Measurements from ENCODE around the gene ZBTB3. TPM values are rescaled to one million over a fixed set of nuclear protein-coding genes. Genes with fewer than 3 reads are reported as not detected.
"Not testable (repeated sequence)": the region's sequence is repeated elsewhere in the genome, so short reads cannot be mapped to it uniquely, and the experiment has no call there.

The ZBTB3 gene
- total RNA-seq, 2 donors from 2014 or later: 7.4 to 9.1 TPM

DNA sequence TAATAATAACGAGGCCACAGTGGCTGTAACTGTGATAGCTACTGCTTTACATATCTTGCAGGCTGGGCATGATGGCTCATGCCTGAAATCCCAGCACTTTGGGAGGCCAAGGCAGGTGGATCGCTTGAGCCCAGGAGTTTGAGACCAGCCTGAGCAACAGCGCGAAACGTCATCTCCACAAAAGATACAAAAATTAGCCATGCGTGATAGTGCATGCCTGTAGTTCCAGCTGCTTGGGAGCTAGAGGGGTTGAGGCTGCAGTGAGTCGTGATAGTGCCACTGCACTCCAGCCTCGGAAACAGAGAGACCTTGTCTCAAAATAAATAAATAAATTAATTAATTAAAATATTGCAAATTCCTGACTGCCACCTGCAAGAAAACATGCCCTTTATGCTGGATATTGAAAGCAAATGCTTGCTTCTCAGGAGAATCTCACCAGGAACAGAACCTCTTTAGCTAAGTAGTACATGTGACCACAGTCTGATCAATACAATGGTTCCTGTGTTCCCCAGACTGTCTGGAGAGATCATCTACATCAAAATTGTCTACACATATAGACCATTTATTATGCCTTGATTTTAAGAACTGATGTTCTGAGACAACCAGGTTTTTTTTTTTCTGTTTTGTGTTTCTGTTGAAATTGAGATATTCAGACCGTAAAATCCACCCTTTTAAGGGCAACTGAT is 6.3 kb downstream of the ZBTB3 start:
- Mint-ChIP-seq H3K4me3 (no peak overlapping the region), H3K36me3 (ENCODE audit: low read depth) (no peaks in the 10 kb centered on the region), H3K27me3 (no peaks in the 10 kb centered on the region), H3K27ac (no peak overlapping the region), H3K4me1 (peaks cover 8% of the 10 kb centered on the region)
- ATAC-seq: no peak
- DNase-seq: no peak
- H3K9me3 ChIP-seq (ENCODE audit: control insufficient read depth, low read length, poor library complexity, severe bottlenecking): no peaks in the 10 kb centered on the region

DNA sequence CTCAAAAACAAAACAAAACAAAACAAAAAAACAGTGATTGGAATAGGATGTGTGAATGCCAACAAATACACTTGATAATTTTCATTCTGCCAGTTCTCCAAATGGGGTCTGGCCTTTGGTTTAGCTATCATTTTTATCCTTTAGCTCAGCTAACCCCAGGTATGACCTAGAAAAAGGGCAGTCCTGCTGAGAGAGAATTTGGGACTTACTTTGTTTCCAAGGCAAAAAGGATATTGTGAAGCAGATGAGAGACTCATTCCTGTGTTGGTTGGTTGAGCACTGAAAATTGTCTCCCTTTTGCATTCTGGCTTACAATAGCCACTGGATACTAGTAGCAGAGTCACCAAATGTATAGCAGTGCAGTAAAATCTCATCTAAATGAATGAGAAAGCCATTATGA is 16.8 kb downstream of the ZBTB3 start:
- H3K27ac Mint-ChIP-seq: no peak overlapping the region
- no peaks in the 10 kb centered on the region for H3K36me3 Mint-ChIP-seq (ENCODE audit: low read depth)
- H3K4me3 Mint-ChIP-seq: no peak overlapping the region
- ATAC-seq (no peak), DNase-seq (no peak)
- no peaks in the 10 kb centered on the region for H3K27me3 Mint-ChIP-seq
- H3K4me1 Mint-ChIP-seq: peaks cover 4% of the 10 kb centered on the region
- H3K9me3 ChIP-seq (ENCODE audit: control insufficient read depth, low read length, poor library complexity, severe bottlenecking): no peaks in the 10 kb centered on the region

DNA sequence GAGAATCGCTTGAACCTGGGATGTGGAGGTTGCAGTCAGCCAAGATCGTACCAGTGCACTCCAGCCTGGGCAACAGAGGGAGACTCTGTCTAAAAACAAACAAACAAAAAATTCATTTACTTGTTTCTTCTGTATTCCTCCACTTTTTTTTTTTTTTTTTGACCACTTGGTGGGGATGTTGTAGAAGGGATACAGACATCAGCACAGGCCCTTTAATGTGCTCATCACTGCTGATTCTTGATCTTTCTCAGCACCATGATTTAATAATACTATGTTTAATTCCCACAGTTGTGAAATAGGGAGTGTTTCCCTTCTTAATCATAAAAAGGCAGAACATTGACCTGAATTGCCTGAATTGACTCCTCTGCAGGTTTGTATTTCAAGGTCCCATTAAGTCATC is 21.1 kb downstream of the ZBTB3 start:
- no peaks in the 10 kb centered on the region for H3K9me3 ChIP-seq (ENCODE audit: control insufficient read depth, low read length, poor library complexity, severe bottlenecking)
- no peak for ATAC-seq
- no peak for DNase-seq
- Mint-ChIP-seq H3K36me3 (ENCODE audit: low read depth) (no peaks in the 10 kb centered on the region), H3K27ac (no peak overlapping the region), H3K27me3 (no peaks in the 10 kb centered on the region), H3K4me1 (peaks cover 16% of the 10 kb centered on the region), H3K4me3 (no peak overlapping the region)

DNA sequence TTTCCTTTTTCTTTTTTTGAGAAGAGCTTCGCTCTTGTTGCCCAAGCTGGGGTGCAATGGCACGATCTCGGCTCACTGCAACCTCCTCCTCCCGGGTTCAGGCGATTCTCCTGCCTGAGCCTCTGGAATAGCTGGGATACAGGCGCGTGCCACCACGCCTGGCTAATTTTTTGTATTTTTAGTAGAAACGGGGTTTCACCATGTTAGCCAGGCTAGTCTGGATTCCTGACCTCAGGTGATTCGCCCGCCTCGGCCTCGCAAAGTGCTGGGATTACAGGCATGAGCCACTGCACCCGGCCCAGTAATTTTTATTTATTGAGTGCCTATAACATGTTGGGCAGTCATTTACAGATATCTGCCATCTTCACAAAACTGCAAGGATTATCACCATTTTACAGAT is 23.9 kb downstream of the ZBTB3 start:
- H3K27ac Mint-ChIP-seq: peak overlapping the region; percentile 98
- H3K4me3 Mint-ChIP-seq: peak overlapping the region; percentile 96
- not testable (repeated sequence) for DNase-seq; H3K27me3 Mint-ChIP-seq; ATAC-seq; H3K9me3 ChIP-seq (ENCODE audit: control insufficient read depth, low read length, poor library complexity, severe bottlenecking); H3K36me3 Mint-ChIP-seq (ENCODE audit: low read depth)
- peaks cover 29% of the 10 kb centered on the region for H3K4me1 Mint-ChIP-seq

DNA sequence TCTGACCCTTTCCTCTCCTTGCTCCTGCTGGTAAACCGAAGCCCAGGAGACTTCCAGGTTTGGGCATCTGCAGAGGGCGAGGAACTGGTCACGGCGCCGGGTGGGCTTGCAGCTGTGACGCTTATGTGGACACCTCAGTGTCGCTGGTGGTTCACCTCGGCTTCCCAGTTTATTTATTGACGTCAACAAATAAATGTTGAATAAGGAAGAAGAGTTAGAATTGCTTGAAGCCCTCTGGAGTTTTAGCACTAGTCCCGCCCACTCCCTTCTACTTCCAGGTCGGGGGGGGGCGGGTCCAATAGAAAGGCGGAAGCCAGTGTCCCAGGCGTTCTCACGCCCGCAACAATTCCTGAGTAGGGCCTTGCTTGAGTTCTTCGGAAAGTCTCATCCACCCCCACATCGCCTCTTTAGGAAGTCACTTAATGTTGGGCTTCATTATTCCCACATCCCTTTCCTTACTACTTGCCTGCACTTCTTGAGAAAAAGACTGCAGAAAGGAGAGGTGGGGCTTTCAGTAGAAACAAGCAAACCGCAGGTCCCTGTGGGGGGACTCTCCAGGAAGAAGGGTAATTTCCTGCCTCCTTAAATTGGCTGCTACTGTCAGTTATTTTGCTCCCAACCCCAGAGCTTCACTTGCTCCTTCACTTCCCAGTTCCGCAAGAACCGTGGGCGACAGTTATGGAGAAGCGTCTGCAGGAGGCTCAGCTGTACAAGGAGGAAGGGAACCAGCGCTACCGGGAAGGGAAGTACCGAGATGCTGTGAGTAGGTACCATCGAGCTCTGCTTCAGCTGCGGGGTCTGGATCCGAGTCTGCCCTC is 25.6 kb downstream of the ZBTB3 start, which contains the start of gene TTC9C:
TTC9C (plus strand) TSS at position 316 of the 818 bp plus-strand sequence; CDS start at position 679, 363 bp downstream.
- Mint-ChIP-seq H3K27ac (peak within 1 kb of the TSS; percentile 98), H3K27me3 (no peaks in the 10 kb centered on the region), H3K36me3 (ENCODE audit: low read depth) (peaks cover 7% of the 10 kb centered on the region), H3K4me1 (peaks cover 40% of the 10 kb centered on the region), H3K4me3 (peak within 1 kb of the TSS; percentile 96)
- no peaks in the 10 kb centered on the region for H3K9me3 ChIP-seq (ENCODE audit: control insufficient read depth, low read length, poor library complexity, severe bottlenecking)
- peak; percentile 65 to 73 (median 73) for DNase-seq
- peak; percentile 43 for ATAC-seq

DNA sequence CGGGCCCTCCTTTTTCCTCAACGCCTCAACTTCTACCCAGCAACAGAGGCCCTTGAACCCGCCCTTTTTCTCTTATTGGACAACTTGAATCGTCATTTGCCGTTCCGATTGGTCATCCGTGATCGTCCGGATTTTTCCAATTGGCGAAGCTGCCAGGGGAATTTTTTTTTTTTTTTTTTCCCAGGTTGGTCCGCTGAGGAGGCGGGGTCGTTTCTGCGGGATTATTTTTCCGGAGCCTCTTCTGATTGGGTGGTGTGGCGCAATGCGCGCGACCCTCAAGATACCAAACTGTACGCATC is 26.1 kb downstream of the ZBTB3 start:
- Mint-ChIP-seq H3K27ac (peak overlapping the region; percentile 98), H3K4me1 (peaks cover 35% of the 10 kb centered on the region), H3K27me3 (no peaks in the 10 kb centered on the region), H3K4me3 (peak overlapping the region; percentile 96), H3K36me3 (ENCODE audit: low read depth) (peaks cover 7% of the 10 kb centered on the region)
- peak; percentile 60 to 77 (median 70) for DNase-seq
- no peaks in the 10 kb centered on the region for H3K9me3 ChIP-seq (ENCODE audit: control insufficient read depth, low read length, poor library complexity, severe bottlenecking)
- ATAC-seq: peak; percentile 67

DNA sequence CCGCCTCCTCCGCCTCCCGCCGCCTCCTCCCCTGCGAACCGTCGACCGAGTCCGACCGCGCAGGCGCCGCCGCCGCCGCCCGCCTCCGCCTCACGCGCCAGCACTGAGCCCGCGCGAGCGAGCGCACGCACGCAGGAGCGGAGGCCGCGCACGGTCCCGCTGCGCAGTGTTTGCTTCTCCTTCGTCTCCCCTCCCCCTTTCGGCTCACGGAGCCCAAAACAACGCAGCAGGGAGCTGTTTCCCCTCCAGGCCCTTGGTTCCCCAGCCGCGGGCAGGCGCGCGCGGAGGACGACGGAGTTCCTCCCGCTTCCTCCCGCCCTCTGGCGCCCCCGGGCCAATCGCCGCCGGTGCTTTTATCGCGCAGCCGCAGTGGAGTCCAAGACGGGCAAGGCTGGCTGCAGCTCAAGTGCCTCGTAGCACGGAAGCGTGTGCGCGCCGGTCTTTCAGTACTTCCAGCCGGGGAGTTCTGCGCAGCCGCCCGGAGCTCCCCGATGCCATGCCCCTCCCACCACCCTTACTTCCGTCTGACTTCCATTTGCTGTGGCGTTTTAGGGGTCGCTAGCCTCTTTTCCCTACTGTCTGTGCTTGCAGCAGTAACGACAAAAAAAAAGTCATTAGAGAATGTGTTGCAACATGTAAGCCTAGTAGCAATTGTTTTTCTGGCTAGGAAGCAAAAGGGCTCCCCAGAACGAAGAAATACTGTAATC is 26.6 kb downstream of the ZBTB3 start, which contains the start of gene HNRNPUL2:
HNRNPUL2 (minus strand) TSS at position 293 of the 707 bp plus-strand sequence. CDS start 301 bp downstream, outside the sequence.
- peak; percentile 98 to 99 (median 99) for DNase-seq
- Mint-ChIP-seq H3K27me3 (no peaks in the 10 kb centered on the region), H3K36me3 (ENCODE audit: low read depth) (peaks cover 7% of the 10 kb centered on the region), H3K4me3 (peak within 1 kb of the TSS; percentile 96), H3K4me1 (peaks cover 35% of the 10 kb centered on the region), H3K27ac (peak within 1 kb of the TSS; percentile 98)
- peak; percentile 84 for ATAC-seq
- H3K9me3 ChIP-seq (ENCODE audit: control insufficient read depth, low read length, poor library complexity, severe bottlenecking): no peaks in the 10 kb centered on the region

DNA sequence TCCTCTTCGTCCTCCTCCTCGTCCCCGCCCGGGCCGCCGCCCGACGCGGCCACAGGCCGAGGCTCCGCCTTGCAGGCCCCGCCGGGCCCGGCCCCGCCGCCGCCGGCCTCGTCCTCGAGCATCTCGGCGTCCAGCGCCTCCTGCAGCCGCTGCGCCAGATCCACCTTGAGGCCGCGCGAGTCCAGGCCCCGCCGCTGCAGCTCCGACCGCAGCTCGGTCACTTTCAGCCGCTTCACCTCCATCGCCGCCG is 27.1 kb downstream of the ZBTB3 start:
- H3K9me3 ChIP-seq (ENCODE audit: control insufficient read depth, low read length, poor library complexity, severe bottlenecking): no peaks in the 10 kb centered on the region
- Mint-ChIP-seq H3K27ac (peak overlapping the region; percentile 98), H3K4me1 (peaks cover 35% of the 10 kb centered on the region), H3K27me3 (no peaks in the 10 kb centered on the region), H3K36me3 (ENCODE audit: low read depth) (peaks cover 7% of the 10 kb centered on the region), H3K4me3 (peak overlapping the region; percentile 96)
- ATAC-seq: peak; percentile 1
- no peak for DNase-seq

DNA sequence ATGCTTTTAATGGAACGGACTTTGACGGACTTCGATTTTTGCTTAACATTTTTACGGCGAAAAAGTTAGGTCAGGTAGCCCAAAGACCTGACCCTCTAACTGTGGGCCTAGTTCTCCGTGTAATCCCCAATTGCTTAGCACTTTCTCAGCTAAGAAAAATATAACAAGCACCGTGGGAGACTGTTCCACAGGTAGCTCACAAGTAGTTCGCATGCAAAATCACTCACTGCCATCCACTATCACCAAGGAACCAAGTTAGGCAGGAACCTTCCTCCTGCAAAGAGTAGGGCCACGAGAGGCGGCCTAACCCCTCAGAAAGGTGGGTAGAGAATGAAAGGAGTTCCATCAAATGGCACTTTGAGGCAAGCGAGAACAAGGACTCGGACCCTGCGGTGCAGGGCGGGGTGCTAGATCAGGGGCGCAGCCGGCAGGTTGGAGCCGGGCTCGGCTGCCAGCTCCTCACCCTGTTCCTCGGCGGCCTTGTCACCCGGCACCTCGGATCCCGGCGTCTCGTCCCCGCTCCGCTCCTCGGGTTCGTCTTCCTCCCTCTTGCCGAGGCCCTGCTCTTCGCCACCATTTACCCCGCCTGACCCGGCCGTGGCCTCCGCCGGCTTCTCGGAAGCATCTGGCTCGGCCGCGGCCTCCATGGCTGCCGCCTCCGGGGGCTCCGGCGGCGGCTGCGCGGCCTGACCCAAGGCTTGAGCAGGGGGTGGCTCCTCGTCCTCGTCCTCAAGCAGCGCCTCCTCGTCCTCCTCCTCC is 27.6 kb downstream of the ZBTB3 start:
- H3K27me3 Mint-ChIP-seq: no peaks in the 10 kb centered on the region
- peak overlapping the region; percentile 96 for H3K4me3 Mint-ChIP-seq
- no peaks in the 10 kb centered on the region for H3K9me3 ChIP-seq (ENCODE audit: control insufficient read depth, low read length, poor library complexity, severe bottlenecking)
- DNase-seq (no peak), ATAC-seq (no peak)
- H3K36me3 Mint-ChIP-seq (ENCODE audit: low read depth): peaks cover 7% of the 10 kb centered on the region
- H3K27ac Mint-ChIP-seq: peak overlapping the region; percentile 98
- peaks cover 35% of the 10 kb centered on the region for H3K4me1 Mint-ChIP-seq

DNA sequence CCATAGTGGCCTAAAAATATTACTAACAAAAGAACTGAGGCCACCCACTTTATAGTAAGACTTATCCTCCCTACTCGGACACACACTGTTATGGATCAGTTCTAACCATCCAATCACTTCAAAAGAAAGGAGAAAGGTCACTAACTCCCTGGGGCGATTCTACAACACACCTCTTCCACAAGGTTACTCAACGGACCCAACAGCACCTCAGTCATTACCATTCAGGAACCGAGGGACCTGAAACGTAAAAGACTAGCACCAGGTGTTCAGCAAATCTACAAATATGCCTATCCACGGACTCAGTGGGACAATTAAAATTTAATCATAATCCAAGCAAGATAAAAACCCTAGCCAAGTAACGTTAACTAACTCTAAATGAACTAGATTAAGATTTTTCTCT is 28.3 kb downstream of the ZBTB3 start:
- Mint-ChIP-seq H3K27me3 (no peaks in the 10 kb centered on the region), H3K36me3 (ENCODE audit: low read depth) (peaks cover 7% of the 10 kb centered on the region), H3K4me1 (peaks cover 33% of the 10 kb centered on the region), H3K27ac (peak overlapping the region; percentile 98), H3K4me3 (peak overlapping the region; percentile 96)
- DNase-seq: no peak
- no peaks in the 10 kb centered on the region for H3K9me3 ChIP-seq (ENCODE audit: control insufficient read depth, low read length, poor library complexity, severe bottlenecking)
- no peak for ATAC-seq

DNA sequence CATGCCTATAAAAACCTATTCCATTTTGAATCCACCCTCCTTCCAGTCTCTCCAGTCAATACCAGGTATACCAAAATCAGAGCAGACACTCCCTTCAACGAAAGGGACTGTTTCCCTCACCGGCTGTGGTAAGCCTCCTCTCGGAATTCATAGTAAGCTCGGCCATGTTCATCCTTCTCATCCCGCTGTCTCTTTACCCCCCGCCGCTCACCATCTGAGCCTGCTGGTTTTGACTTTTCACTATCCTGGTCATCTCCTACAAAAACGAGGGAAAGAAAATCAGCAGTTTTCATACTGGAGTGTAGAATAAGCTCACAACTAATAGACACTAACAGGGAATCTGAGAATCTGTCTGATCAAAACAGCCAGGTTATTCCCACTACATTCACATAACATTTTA is 29.8 kb downstream of the ZBTB3 start:
- DNase-seq (no peak), ATAC-seq (no peak)
- no peaks in the 10 kb centered on the region for H3K9me3 ChIP-seq (ENCODE audit: control insufficient read depth, low read length, poor library complexity, severe bottlenecking)
- Mint-ChIP-seq H3K4me1 (peaks cover 32% of the 10 kb centered on the region), H3K27me3 (no peaks in the 10 kb centered on the region), H3K4me3 (peak overlapping the region; percentile 96), H3K27ac (peak overlapping the region; percentile 98), H3K36me3 (ENCODE audit: low read depth) (peaks cover 9% of the 10 kb centered on the region)

DNA sequence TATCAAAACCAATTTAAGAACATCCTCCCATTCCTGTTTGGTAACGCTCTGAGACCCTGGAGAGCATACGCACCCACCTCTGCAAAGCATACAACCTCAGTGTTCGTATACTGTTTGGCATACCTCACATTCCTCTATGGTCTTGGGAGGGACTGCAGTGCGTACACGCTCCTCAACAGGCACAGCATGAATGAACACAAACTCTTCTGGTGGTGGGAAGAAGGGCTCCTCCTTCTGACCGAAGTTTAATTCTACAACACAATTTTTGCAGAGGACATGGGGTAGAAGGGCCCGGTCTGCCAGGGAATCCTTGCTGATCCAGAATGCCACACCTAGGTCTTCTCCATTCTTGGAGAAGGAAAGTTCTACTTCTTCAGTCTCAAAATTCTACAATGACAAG is 32.0 kb downstream of the ZBTB3 start:
- peak overlapping the region; percentile 98 for H3K27ac Mint-ChIP-seq
- peaks cover 6% of the 10 kb centered on the region for H3K36me3 Mint-ChIP-seq (ENCODE audit: low read depth)
- no peak overlapping the region for H3K4me3 Mint-ChIP-seq
- peaks cover 32% of the 10 kb centered on the region for H3K4me1 Mint-ChIP-seq
- no peak for DNase-seq
- ATAC-seq: no peak
- H3K9me3 ChIP-seq (ENCODE audit: control insufficient read depth, low read length, poor library complexity, severe bottlenecking): no peaks in the 10 kb centered on the region
- H3K27me3 Mint-ChIP-seq: no peaks in the 10 kb centered on the region

Data from T-helper 17 cell (primary cell).